Immature natural killer cell (primary cell): ENCODE results near the gene IFNGR2. TPM values are rescaled to one million over a fixed set of nuclear protein-coding genes. Genes with fewer than 3 reads are reported as not detected.
"Not testable (repeated sequence)": the region's sequence is repeated elsewhere in the genome, so short reads cannot be mapped to it uniquely, and the experiment has no call there.

Source experiments
- DNase-seq, 3 donors: peaks; one replicate each; pipeline ENCODE4 v3.0.0; 2022; ENCODE audit warnings: mixed read lengths in 1 of 3
- H3K27ac Mint-ChIP-seq, 6 donors: one replicate each; pipeline ENCODE4 v1.8.0; 2020; ENCODE audit warnings: mixed read lengths in 6 of 6, mild to moderate bottlenecking in 5 of 6, inconsistent platforms in 4 of 6, moderate library complexity in 3 of 6
- H3K27me3 Mint-ChIP-seq, 3 donors: one replicate each; pipeline ENCODE4 v1.8.0; 2020 to 2021; ENCODE audit warnings: low read depth in 3 of 3, mild to moderate bottlenecking in 3 of 3, mixed read lengths in 3 of 3, moderate library complexity in 3 of 3, inconsistent platforms in 1 of 3
- H3K36me3 Mint-ChIP-seq, 3 donors: one replicate each; pipeline ENCODE4 v1.8.0; 2020; ENCODE audit warnings: mixed read lengths in 3 of 3, inconsistent platforms in 2 of 3, mild to moderate bottlenecking in 2 of 3
- H3K4me1 Mint-ChIP-seq, 2 donors: one replicate each; pipeline ENCODE4 v1.8.0; 2020; ENCODE audit warnings: inconsistent platforms in 2 of 2, mild to moderate bottlenecking in 2 of 2, mixed read lengths in 2 of 2, moderate library complexity in 1 of 2
- H3K4me3 Mint-ChIP-seq, 5 donors: one replicate each; pipeline ENCODE4 v1.8.0; 2020; ENCODE audit warnings: mild to moderate bottlenecking in 5 of 5, mixed read lengths in 5 of 5, inconsistent platforms in 3 of 5, moderate library complexity in 3 of 5
- H3K9me3 Mint-ChIP-seq, 6 donors: one replicate each; pipeline ENCODE4 v1.8.0; 2020; ENCODE audit warnings: mild to moderate bottlenecking in 6 of 6, mixed read lengths in 6 of 6, inconsistent platforms in 4 of 6, moderate library complexity in 3 of 6
- polyA plus RNA-seq, 3 donors: library from polyadenylated mRNA; unstranded; fragments of 300-500 nt; fragmentation: Illumina TruSeq; gene quantifications; one replicate each; pipeline ENCODE4 v1.2.3, GENCODE V29; 2021

Gene IFNGR2
- polyA plus RNA-seq, 3 donors from 2014 or later: 0.35 to 2.0 (median 0.77) TPM

DNA sequence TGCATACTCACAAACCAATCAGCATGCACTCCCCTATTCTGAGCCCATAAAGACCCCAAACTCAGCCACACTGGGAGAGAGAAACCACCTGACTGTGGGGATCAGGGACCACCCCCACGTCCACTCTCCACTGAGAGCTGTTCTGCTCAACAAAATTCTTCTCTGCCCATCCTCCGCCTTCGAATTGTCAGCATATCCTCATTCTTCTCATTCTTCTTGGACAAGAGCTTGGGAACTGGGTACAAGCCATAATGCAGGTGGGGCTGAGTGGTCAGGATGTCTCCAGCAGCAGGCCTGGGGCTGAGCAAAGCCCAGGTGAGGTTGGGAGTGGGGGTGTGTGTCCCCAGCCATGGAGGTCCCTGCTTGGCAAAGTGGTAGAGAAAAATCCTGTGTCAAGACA, 34.6 kb upstream of the IFNGR2 start:
- no peak for DNase-seq
- Mint-ChIP-seq H3K9me3 (peaks cover 16 to 34% (median 19%) of the 10 kb centered on the region in 6 donors), H3K36me3 (peaks cover 0 to 7% (median 4%) of the 10 kb centered on the region in 3 donors), H3K27ac (no peak overlapping the region), H3K4me3 (no peak overlapping the region), H3K27me3 (peaks cover 11 to 42% (median 20%) of the 10 kb centered on the region in 3 donors), H3K4me1 (no peaks in the 10 kb centered on the region)

DNA sequence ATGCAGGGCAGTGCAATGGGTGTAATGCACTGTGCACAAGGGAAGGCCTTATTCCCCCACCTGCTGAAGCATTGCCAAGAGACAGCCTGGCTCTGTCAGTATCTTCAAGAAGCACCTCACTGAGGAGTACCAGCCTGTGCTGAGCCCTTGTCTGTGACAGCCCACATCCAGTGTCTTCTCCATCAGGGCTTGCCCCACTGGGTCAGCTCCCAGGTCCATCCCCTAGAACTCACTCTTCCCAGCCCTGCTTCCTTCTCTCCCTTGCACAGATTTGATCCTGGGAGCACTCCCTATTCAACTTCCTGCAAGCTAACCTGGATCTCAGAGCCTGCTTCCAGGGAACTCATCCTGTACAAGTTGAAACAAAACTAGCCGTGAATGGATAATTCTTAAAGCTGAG, 33.6 kb upstream of the IFNGR2 start:
- DNase-seq: no peak
- Mint-ChIP-seq H3K27me3 (peaks cover 12 to 43% (median 19%) of the 10 kb centered on the region in 3 donors), H3K4me3 (no peak overlapping the region), H3K4me1 (peaks cover 0 to 3% of the 10 kb centered on the region in 2 donors), H3K9me3 (peaks cover 16 to 34% (median 19%) of the 10 kb centered on the region in 6 donors), H3K27ac (no peak overlapping the region), H3K36me3 (peaks cover 0 to 7% (median 4%) of the 10 kb centered on the region in 3 donors)

DNA sequence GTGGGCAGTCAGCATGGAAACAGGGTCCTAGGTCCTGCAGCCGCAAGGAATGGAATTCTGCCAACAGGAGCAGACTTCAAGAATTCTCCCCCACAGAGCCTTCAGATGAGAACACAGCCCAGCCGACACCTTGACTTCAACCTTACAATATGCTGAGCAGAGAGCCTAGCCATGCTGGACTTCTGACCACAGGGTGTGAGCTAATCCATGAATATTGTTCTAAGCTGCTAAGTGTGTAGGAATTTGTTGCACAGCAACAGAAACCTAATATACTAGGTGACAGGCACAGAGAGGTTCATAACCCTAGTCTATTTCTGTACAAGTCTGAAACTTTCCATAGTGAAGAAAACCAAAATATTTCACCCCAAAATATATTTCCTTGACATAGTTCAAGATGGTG, 32.9 kb upstream of the IFNGR2 start:
- Mint-ChIP-seq H3K4me1 (peaks cover 5 to 10% of the 10 kb centered on the region in 2 donors), H3K9me3 (peaks cover 16 to 34% (median 19%) of the 10 kb centered on the region in 6 donors), H3K27ac (no peak overlapping the region), H3K27me3 (peaks cover 10 to 43% (median 19%) of the 10 kb centered on the region in 3 donors), H3K36me3 (peaks cover 0 to 7% (median 4%) of the 10 kb centered on the region in 3 donors), H3K4me3 (no peak overlapping the region)
- DNase-seq: no peak

DNA sequence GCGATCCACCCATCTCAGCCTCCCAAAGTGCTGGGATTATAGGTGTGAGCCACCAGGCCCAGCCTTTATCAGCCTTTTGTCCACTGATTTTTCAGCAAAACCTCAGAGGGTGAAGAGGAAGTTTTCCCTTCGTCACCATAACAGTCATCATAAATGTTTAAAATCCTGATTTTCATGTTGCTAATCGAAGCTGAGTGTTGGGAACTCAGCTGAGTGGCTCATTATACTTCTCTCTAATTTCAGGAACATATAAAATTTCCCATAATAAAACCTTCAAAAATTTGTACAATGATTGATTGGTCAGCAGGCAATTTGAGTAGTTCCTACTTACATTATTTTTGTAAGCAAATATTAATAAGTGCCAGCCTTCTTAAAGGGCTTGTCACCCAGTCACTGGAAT, 31.8 kb upstream of the IFNGR2 start:
- Mint-ChIP-seq H3K27me3 (peaks cover 11 to 42% (median 24%) of the 10 kb centered on the region in 3 donors), H3K9me3 (peaks cover 15 to 30% (median 19%) of the 10 kb centered on the region in 6 donors), H3K27ac (no peak overlapping the region), H3K4me3 (no peak overlapping the region), H3K36me3 (peaks cover 0 to 7% (median 3%) of the 10 kb centered on the region in 3 donors), H3K4me1 (peaks cover 8 to 13% of the 10 kb centered on the region in 2 donors)
- no peak for DNase-seq

DNA sequence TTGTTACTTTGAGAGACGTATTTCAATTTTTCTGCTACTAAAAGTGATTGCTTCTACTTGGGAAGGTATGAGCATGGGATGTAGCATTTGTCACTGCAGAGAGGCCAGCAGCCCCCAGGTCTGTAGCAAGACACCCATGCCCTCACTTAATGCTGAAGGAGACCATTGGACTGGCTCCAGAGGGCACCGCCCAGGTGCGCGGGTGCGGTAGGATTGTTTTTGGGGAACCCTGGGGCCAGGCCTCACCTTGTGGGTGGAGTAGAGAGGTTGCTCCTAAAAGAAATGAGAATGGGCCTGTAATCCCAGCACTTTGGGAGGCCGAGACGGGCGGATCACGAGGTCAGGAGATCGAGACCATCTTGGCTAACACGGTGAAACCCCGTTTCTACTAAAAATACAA, 30.6 kb upstream of the IFNGR2 start:
- no peak overlapping the region for H3K4me3 Mint-ChIP-seq
- no peak overlapping the region for H3K27ac Mint-ChIP-seq
- H3K27me3 Mint-ChIP-seq: peaks cover 20 to 45% (median 24%) of the 10 kb centered on the region in 3 donors
- peaks cover 0 to 1% (median 0%) of the 10 kb centered on the region in 3 donors for H3K36me3 Mint-ChIP-seq
- peaks cover 8 to 13% of the 10 kb centered on the region in 2 donors for H3K4me1 Mint-ChIP-seq
- H3K9me3 Mint-ChIP-seq: peaks cover 5 to 18% (median 10%) of the 10 kb centered on the region in 6 donors
- no peak for DNase-seq

DNA sequence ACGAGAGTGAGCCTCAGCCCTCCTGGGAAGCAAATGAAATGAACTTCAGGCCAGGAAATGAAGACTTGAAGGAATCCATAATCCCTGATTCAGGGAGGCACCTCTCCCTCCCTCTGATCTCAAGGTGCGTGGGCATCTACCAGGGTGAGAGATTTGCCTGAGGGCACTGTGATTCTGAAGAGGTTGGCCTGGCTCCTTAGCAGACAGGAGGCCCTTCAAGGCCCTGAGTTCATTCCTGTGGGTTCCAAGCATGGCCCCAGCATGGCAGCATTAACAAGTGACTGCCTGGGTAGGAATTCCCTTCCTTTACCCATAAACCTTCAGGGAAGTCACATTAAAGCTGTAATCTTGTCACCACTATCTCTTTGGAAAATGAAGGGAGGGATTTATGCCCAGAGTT, 29.8 kb upstream of the IFNGR2 start:
- Mint-ChIP-seq H3K27me3 (peaks cover 23 to 52% (median 31%) of the 10 kb centered on the region in 3 donors), H3K9me3 (peaks cover 0 to 9% (median 2%) of the 10 kb centered on the region in 6 donors), H3K4me3 (no peak overlapping the region), H3K27ac (no peak overlapping the region), H3K4me1 (peaks cover 8 to 13% of the 10 kb centered on the region in 2 donors), H3K36me3 (no peaks in the 10 kb centered on the region)
- no peak for DNase-seq

DNA sequence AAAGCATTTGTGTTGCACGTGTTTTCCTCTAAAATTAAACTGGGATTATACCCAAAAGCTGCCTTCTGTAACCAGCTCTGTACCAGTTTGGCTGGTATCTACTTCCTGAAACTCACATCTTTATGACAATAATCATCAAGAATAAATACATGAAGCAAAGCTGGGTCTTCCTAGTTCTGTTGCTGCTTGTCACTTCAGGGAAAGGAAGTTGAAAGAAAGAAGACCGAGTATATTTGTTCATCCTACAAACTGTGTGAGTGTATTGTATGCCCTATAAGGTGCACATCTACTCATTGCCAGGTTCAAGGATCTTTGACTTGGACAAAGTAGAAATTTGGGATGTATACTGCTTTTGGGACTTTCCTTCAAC, 29.1 kb upstream of the IFNGR2 start:
- no peak for DNase-seq
- H3K36me3 Mint-ChIP-seq: no peaks in the 10 kb centered on the region
- H3K4me3 Mint-ChIP-seq: no peak overlapping the region
- H3K4me1 Mint-ChIP-seq: peaks cover 9 to 13% of the 10 kb centered on the region in 2 donors
- no peak overlapping the region for H3K27ac Mint-ChIP-seq
- H3K9me3 Mint-ChIP-seq: peaks cover 0 to 8% (median 0%) of the 10 kb centered on the region in 6 donors
- H3K27me3 Mint-ChIP-seq: peaks cover 23 to 58% (median 34%) of the 10 kb centered on the region in 3 donors

DNA sequence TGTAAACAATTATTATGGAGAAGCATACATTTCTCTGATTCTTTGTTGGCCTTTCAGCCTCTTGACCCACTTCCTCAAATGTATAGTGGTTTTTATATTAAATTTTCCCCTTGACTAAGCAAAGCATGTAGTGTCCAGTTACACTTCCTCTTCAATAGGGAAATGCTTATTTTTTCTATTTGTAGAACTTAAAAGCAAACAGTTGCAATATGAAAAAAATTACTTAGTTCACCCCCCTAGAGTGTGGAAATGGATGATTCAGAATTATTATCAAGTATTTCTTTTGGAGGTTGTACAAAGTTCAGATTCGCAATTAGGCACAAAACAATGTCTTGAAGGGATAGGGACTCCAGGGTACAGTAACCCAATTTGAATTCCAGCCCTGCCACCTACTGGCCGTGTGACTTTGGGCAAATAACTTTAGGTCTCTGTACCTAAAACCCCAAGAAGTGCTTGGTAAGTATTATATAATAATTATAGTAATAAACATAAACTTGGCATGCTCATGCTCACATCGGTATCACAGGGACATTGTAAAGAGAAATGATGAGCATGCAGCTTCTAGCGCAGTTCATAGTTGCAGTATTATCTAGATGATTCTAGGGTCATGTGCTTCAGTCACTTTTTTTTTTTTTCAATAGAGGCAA, 28.6 kb upstream of the IFNGR2 start:
- Mint-ChIP-seq H3K4me1 (peaks cover 10 to 13% of the 10 kb centered on the region in 2 donors), H3K27ac (no peak overlapping the region), H3K36me3 (no peaks in the 10 kb centered on the region), H3K27me3 (peaks cover 25 to 57% (median 35%) of the 10 kb centered on the region in 3 donors), H3K4me3 (no peak overlapping the region), H3K9me3 (peaks cover 0 to 8% (median 0%) of the 10 kb centered on the region in 6 donors)
- peak; percentile 30 to 40 (median 40) for DNase-seq

DNA sequence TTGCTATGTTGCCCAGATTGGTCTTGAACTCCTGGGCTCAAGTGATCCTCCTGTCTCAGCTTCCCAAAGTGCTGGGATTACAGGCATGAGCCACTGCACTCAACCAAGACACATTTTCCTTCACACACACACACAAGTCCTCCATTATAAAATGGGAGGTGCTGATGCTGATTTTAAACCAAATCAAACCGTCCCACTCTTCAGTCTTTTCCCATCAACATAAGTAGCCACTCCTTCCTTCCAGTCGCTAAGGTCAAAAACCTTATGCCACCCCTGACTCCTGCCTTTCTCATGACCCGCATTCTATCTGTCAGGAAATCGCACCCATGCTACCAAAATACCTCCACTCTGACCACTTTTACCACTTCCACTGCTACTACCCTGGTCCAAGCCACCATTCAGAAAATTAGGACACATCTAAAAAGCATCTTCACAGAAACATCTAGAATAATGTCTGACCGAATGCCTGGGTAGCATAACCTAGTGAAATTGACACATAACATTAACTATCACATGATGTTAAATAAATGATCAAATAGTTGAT, 28.0 kb upstream of the IFNGR2 start:
- H3K27me3 Mint-ChIP-seq: peaks cover 26 to 58% (median 35%) of the 10 kb centered on the region in 3 donors
- peaks cover 0 to 8% (median 0%) of the 10 kb centered on the region in 6 donors for H3K9me3 Mint-ChIP-seq
- no peaks in the 10 kb centered on the region for H3K36me3 Mint-ChIP-seq
- H3K4me3 Mint-ChIP-seq: peak overlapping the region in 2 of 5 donors; percentile 7 to 60
- peak; percentile 37 to 50 (median 39) for DNase-seq
- peaks cover 14 to 19% of the 10 kb centered on the region in 2 donors for H3K4me1 Mint-ChIP-seq
- H3K27ac Mint-ChIP-seq: no peak overlapping the region

DNA sequence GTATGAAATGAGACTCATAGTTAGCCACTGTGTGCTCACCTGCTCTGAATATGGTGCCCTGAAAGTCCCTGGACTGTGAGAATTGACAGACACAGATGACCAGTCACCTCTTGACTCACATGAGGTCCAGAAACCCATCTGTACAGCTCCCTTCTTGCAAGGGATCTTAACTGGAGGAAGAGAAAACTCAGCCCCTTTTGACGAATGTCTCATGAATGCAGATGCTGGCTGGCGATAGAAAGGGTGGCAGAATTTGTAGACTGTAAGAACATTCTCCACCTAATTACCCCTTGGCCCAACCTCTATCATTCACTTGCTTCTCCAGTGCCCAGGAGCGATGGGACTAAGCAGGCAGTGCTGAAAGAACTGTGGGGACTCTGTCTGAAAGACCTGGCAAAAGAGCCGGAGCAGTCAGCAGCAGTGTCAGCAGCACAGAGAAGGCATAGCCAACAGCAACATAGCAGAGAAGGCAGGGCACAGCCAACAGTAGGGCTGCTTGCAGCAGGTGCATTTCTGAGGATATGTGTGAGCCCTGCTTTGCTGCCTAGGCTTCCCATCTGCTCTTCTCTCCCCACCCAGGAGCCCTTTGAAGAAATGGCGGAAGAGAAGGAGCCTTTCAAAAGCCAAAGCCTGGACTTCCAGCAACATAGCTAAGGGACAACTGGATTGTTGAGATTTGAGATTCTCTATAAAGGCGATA, 25.8 kb upstream of the IFNGR2 start:
- Mint-ChIP-seq H3K4me1 (peaks cover 32 to 41% of the 10 kb centered on the region in 2 donors), H3K4me3 (no peak overlapping the region), H3K27me3 (peaks cover 37 to 63% (median 45%) of the 10 kb centered on the region in 3 donors), H3K36me3 (no peaks in the 10 kb centered on the region), H3K9me3 (no peaks in the 10 kb centered on the region), H3K27ac (peak overlapping the region in 1 of 6 donors; percentile 40)
- no peak for DNase-seq

DNA sequence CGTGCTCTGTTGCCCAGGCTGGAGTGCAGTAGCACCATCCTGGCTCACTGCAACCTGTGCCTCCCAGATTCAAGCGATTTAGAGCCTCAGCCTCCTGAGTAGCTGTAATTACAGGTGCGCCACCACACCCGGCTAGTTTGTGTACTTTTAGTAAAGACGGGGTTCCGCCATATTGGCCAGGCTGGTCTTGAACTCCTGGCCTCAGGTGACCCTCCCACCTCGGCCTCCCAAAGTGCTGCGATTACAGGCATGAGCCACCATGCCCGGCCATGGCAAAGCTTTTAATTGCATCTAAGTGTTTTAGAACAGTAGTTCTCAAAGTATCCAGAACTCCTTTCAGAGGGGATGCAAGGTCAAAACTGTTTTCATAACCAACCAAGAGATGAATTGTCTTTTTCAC, 25.1 kb upstream of the IFNGR2 start:
- no peak for DNase-seq
- Mint-ChIP-seq H3K4me3 (no peak overlapping the region), H3K36me3 (no peaks in the 10 kb centered on the region), H3K9me3 (no peaks in the 10 kb centered on the region), H3K4me1 (peaks cover 39 to 48% of the 10 kb centered on the region in 2 donors), H3K27ac (no peak overlapping the region), H3K27me3 (peaks cover 43 to 66% (median 52%) of the 10 kb centered on the region in 3 donors)

DNA sequence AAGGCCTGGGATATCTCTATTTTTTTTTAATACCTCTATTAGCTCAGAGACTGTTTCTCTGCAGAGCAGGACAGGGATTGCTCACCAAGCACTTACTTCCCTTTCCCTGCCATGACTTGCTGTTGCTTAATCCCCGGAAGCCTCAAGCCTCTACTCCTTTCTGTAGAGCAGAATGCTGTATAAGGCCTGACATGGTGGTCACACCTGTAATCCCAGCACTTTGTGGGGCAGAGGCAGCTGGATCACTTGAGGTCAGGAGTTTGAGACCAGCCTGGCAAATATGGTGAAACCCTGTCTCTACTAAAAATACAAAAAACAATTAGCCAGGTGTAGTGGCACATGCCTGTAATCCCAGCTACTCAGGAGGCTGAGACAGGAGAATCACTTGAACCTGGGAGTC, 23.3 kb upstream of the IFNGR2 start:
- H3K27ac Mint-ChIP-seq: peak overlapping the region in 1 of 6 donors; percentile 55
- peaks cover 55 to 60% of the 10 kb centered on the region in 2 donors for H3K4me1 Mint-ChIP-seq
- H3K9me3 Mint-ChIP-seq, DNase-seq, H3K36me3 Mint-ChIP-seq: not testable (repeated sequence)
- peak overlapping the region in 2 of 5 donors; percentile 29 to 60 for H3K4me3 Mint-ChIP-seq
- peaks cover 55 to 74% (median 66%) of the 10 kb centered on the region in 3 donors for H3K27me3 Mint-ChIP-seq

DNA sequence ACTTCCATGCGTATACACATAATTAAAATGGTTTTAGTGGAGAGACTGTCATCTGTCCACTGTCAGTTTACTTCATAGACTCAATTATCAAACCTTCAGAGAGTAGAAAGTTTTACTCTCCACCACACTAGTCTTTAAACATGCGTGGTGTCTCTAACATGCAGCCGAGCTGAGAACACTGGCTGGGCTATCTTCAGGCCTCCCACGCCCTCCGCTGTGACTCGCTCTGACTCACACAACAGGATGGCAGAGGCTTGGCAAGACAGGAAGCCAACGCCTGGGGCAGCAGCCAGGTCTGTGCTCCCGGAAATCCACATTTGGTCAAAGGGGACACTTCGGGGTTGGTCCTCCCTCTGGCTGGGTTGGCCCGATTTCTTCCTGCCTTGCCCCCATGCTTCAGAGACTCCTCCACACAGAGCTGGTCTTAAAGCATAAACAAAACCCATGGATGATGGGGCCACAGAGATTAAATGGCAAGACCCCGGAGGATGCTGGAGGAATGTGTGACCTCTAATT, 22.7 kb upstream of the IFNGR2 start:
- peak overlapping the region in 2 of 6 donors; percentile 26 to 55 for H3K27ac Mint-ChIP-seq
- H3K27me3 Mint-ChIP-seq: peaks cover 56 to 75% (median 73%) of the 10 kb centered on the region in 3 donors
- peaks cover 0 to 7% (median 0%) of the 10 kb centered on the region in 6 donors for H3K9me3 Mint-ChIP-seq
- DNase-seq: peak; percentile 62 to 71 (median 67)
- H3K36me3 Mint-ChIP-seq: no peaks in the 10 kb centered on the region
- peak overlapping the region in 4 of 5 donors; percentile 29 to 60 (median 46) for H3K4me3 Mint-ChIP-seq
- peaks cover 55 to 60% of the 10 kb centered on the region in 2 donors for H3K4me1 Mint-ChIP-seq
